Nucleus accumbens (tissue), 56 donors: Measurements from ENCODE around the gene HELB.
A peak's percentile ranks its signal among the peaks of the same experiment; 100 is the strongest.

Experiments used
- DNase-seq, 56 donors: peaks; one replicate each; lab custom pipeline; 2025; lab: John Stamatoyannopoulos, UW

HELB gene

DNA sequence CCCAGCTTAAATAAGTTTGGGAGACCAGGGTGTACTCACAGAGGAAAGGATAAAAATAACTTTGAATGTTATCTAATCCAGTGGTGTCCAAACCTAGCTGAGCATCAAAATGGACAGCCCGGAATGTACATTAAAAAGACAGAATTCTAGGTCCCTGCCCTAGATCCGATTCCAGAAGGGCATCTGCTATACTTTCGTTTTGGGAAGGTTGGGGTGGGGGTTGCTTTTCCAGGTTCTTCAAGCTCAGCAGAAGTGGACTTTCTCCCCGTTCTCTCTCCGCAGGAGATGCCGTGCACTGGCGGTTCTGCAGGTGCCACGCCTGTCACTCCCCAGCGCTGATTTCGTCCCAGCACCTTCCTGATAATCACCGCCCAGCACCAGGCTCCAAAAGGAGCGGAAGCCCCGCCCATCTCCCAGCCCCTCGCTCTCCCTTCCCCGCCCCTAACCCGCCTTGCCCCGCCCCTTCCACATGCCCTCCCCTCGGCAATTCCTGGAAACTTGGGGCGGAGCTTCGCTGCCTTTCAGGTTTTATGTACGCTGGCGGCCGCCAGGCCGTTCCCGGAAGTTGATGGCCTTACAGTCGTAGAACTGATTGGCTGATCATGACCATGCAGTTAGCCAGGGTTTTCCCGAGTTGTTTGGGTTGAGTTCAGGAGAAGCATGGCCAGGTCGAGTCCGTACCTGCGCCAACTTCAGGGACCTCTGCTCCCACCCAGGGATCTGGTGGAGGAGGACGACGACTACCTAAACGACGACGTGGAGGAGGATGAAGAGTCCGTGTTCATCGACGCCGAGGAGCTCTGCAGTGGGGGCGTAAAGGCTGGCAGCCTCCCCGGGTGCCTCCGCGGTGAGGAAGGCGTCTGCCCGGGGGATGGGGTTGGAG, at the start of gene HELB:
Gene HELB (plus strand): TSS at position 550 of the 883 bp plus-strand sequence. CDS start 111 bp downstream, at position 661.
- DNase-seq = peak; percentile 25 to 96 (median 88)

DNA sequence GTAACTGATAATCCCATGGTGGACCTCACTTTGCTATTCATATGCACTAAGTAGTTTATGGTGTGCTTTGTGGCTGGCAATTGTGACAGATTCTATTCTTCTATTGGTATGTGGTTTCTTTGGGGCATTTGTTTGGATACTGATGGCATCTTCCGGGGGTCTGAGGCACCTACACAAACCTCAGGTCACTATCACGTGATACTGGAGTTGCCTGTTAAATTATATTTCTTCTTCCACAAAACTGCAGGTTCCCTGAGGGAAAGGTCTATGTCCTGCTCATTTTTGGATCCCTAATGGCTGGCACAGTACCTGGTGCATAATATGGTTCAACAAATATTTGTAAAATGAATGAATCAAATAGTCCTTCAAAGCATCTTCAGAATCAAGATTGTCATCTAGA, 49.5 kb upstream of the HELB start:
- DNase-seq = no peak

- DNase-seq = no peak
Measured at GRCh38 chr12:66255737-66256136, 46.6 kb upstream of the HELB start.

- DNase-seq = no peak
Measured at GRCh38 chr12:66258011-66258410, 44.3 kb upstream of the HELB start.

DNA sequence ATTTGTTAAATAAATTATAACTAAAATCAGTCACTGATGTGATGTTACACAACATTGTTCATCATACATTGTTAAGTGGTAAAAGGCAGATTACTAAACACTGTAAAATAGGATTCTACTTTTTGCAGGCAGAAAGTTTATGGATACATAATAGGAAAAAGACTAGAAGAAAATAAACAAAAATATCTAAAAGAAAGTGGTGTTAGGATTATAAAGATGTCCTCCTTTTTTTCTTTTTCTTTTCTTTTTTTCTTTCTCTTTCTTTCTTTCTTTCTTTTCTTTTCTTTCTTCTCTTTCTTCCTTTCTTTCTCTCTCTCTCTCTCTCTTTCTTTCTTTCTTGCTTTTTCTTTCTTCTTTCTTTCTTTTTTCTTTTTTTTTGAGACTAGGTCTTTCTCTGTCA, 39.6 kb upstream of the HELB start:
- no peak for DNase-seq

DNA sequence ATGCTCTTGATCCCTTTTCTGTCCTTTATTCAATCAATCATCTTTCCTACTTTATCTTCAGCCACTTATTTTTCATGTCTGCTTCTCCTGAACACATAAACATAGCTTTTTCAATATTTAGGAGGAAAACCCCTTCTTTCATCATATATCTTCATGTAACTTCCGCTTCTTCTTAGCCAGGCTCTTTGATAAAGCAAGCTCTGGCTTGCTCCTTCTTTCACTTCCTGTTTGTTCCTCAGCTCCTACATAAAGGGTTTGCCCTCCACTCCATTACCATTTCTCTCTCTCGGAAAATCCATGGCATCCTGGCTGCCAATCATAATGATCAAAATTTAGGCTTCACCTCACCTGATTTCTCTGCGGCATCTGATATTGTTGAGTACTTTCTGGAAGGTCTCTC, 33.7 kb upstream of the HELB start:
- DNase-seq = no peak

- no peak for DNase-seq
Measured at GRCh38 chr12:66269142-66269541, 33.2 kb upstream of the HELB start.

DNA sequence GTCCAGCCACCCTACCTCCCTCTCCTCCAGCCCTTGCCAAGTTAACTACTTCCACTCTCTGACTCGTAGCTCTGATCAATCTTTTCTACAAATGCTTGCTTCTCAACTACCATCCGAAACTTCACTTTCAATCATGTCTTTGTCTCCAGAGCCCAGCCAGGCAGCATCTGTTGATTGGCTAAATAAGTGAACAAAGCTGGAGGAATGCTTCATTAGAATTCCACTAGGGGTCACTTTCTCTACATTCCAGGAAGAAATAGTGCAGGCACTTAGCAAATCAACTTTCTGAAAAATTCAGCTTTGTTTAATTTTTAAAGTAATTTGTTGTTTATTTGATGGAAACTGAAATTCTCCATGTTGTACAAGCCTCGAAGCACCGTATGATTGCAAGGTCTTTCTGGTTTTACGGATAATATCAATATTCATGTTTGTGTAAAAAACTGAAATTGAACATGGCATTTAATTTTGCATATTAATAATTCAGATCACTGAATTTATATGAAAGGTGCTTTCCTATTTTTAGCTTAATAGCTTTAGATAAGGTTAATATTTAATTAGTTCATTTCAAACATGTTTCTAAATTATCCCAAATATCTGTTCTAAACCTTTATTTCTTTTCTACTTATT, 32.4 kb upstream of the HELB start:
- peak in 17 of 56 donors; percentile 0 to 22 (median 6) for DNase-seq

DNA sequence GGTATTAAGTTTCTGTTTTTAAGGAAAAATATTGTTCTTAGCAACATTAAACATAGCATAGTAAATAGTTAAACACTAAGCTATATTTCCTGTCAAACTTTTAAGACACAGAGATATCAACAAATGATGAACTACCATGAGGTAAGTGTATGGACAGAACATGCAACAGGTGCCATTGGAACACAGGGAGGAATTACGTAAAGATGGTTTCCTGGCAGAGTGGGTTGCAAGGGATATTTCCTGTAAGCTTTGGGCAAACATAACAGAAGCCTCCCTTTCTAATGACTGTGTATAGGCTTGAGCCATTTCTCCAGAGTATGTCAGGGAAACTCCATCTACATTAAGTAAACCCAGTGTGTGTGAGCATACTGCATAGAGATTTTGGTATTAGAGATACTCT, 31.7 kb upstream of the HELB start:
- DNase-seq = no peak

DNA sequence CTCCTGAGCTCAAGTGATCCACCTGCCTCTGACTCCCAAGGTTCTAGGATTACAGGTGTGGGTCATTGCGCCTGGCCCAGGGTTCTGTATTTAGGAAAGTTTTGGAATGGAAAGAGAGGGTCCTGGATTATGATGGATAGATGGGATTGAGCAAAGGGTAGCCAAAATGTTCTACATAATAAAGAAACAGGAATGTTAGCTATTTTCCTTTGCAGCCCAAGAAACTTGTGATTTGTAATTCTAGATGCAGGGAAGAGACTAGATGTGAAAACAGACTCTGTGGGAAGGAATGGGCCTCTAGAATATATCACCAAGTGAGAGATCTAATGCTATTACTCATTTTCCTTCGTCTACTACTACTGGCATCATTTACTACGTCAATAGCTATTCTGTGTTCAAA, 29.6 kb upstream of the HELB start:
- DNase-seq = no peak

GRCh38 chr12:66273147-66273546, 29.1 kb upstream of the HELB start:
- DNase-seq = no peak

GRCh38 chr12:66275040-66275439, 27.3 kb upstream of the HELB start:
- DNase-seq = no peak

DNA sequence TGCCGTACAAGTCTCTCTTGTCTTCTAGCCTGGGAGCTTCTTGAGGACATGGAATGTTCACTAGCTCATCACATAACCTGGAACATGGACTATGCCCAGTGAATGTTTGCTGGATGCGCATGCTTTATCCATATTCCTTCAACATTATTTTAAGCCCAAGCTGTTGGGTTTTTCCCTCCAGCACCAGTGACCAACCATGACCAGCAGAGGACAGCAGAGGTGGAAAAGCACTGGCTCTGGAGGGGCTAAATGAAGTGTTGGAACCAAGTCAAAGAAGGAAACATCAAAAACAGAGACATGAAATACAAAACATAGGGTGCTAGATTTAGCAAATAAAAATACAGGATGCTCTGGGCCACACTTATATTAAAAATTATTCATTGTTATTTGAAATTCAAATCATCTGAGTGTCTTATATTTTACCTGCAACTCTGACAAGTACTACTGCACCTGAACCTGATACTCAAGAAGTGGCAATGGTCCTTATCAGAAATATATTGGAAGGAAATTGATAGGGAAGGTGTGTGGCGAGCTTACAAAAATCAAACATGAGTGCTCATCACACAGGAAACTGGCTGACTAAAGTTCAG, 23.1 kb upstream of the HELB start:
- peak in 2 of 56 donors; percentile 4 to 7 for DNase-seq

- DNase-seq = no peak
Measured at GRCh38 chr12:66280561-66280960, 21.7 kb upstream of the HELB start.

DNA sequence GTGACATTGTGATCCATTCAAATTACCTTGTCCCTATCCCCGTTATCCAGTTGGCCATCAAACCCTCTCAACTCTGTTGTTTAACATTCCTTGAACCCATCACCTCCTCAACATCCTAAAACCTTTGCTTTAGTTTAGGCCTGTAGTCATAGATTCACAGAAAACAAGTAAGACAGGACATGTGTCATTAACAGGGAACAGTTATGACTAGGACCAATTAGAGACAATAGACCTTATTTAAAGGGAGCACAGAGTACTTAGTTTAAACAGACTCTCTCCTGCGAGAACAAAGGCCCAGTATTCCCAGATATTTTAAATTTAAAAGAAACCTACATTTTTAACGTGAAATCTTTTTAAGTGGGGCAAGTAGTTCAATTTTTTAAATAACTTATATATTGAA, 20.0 kb upstream of the HELB start:
- DNase-seq = no peak

DNA sequence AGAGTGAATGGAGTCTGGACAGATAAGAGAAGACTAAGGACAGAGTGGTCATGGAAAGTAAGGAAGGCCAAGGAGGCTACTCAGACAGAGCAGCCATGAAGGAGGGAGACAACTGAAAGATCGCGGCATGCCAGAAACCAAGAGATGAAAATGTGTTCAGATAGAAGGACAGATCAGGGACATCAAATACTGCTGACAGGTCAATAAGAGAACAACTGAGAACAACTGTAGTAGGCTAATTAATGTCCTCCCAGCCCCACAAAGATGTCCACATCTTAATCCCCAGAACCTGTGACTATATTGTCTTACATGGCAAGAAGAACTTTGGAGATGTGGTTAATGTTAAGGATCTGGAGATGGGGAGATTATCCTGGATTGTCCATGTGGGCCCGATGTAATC, 15.0 kb upstream of the HELB start:
- DNase-seq = no peak

DNA sequence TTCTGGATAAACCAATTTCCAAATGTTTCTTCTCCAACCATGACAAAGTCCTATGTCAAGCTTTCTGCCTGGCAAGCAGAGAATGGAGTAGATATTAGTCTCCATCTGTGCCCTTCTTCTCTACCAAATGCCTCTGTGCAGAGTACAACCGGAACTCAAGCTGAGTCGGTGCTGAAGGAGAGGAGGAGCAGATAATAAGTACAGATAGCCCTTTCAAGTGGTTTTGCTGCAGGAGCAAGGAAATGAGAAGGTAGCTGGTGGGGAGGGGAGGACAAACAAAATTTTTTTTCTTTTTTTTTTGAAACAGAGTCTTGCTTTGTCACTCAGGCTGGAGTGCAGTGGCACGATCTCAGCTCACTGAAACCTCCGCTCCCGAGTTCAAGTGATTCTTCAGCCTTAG, 14.2 kb upstream of the HELB start:
- no peak for DNase-seq

- no peak for DNase-seq
Measured at GRCh38 chr12:66289485-66289884, 12.8 kb upstream of the HELB start.

GRCh38 chr12:66290716-66291200, 11.5 kb upstream of the HELB start:
- no peak for DNase-seq

DNA sequence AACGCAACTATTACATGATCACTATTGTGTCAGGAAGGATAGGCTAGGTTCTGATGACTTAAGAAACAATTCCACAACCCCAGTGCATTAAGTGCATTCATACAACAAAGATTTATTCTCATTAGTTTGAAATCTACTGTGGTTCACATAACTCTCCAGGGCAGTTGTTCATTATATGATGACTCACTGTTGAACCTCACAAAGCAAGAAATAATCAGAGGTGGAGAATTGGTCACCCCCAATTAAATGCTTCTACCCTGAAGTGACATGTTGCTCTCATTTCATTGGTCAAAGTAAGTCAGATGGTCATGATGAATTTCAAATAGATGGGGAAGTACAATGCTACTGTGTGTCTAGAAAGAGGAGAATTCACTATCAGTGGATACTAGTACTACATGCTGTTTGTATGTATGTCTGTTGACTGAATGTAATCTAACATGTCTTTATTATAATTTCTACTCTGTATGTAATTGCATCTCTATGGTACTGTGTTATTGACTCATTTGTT, 6.1 kb upstream of the HELB start:
- no peak for DNase-seq

GRCh38 chr12:66297080-66297479, 5.2 kb upstream of the HELB start:
- DNase-seq = no peak
